Measurements from ENCODE around the gene SH3GLB2.

The SH3GLB2 gene

DNA sequence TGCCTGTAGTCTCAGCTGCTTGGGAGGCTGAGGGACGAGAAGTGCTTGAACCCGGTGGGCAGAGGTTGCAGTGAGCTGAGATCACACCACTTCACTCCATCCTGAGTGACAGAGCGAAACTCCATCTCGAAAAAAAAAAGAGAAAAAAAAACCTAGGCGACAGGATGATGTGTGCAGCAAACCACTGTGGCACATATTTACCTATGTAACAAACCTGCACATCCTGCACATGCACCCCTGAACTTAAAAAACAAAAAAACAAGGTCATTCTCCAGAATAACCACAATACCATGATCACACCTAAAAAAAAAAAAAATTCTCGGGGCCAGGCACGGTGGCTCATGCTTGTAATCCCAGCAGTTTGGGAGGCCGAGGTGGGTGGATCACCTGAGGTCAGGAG is 45.3 kb upstream of the SH3GLB2 start:
- TF ChIP-seq ZC3H10 (CRISPR knock-in tag; IDR thresholded peaks at IDR 0.05) (no peak), BACH2 (CRISPR knock-in tag; IDR thresholded peaks at IDR 0.05; ENCODE audit: borderline replicate concordance) (no peak), ZNF8 (CRISPR knock-in tag; IDR thresholded peaks at IDR 0.05) (no peak), ZNF70 (CRISPR knock-in tag; IDR thresholded peaks at IDR 0.05) (no peak), GLIS3 (CRISPR knock-in tag; IDR thresholded peaks at IDR 0.05) (no peak), CREB5 (CRISPR knock-in tag; IDR thresholded peaks at IDR 0.05; ENCODE audit: low read depth) (no peak), ARNTL (CRISPR knock-in tag; IDR thresholded peaks at IDR 0.05; ENCODE audit: borderline replicate concordance, low read depth) (no peak), ESRRG (CRISPR knock-in tag; IDR thresholded peaks at IDR 0.05) (no peak)
- TF ChIP-seq, protein P1, sequence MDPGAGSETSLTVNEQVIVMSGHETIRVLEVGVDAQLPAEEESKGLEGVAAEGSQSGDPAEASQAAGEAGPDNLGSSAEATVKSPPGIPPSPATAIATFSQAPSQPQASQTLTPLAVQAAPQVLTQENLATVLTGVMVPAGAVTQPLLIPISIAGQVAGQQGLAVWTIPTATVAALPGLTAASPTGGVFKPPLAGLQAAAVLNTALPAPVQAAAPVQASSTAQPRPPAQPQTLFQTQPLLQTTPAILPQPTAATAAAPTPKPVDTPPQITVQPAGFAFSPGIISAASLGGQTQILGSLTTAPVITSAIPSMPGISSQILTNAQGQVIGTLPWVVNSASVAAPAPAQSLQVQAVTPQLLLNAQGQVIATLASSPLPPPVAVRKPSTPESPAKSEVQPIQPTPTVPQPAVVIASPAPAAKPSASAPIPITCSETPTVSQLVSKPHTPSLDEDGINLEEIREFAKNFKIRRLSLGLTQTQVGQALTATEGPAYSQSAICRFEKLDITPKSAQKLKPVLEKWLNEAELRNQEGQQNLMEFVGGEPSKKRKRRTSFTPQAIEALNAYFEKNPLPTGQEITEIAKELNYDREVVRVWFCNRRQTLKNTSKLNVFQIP (CRISPR knock-in tag; IDR thresholded peaks at IDR 0.05; ENCODE audit: borderline replicate concordance, low read depth): no peak
- TF ChIP-seq, protein P2, sequence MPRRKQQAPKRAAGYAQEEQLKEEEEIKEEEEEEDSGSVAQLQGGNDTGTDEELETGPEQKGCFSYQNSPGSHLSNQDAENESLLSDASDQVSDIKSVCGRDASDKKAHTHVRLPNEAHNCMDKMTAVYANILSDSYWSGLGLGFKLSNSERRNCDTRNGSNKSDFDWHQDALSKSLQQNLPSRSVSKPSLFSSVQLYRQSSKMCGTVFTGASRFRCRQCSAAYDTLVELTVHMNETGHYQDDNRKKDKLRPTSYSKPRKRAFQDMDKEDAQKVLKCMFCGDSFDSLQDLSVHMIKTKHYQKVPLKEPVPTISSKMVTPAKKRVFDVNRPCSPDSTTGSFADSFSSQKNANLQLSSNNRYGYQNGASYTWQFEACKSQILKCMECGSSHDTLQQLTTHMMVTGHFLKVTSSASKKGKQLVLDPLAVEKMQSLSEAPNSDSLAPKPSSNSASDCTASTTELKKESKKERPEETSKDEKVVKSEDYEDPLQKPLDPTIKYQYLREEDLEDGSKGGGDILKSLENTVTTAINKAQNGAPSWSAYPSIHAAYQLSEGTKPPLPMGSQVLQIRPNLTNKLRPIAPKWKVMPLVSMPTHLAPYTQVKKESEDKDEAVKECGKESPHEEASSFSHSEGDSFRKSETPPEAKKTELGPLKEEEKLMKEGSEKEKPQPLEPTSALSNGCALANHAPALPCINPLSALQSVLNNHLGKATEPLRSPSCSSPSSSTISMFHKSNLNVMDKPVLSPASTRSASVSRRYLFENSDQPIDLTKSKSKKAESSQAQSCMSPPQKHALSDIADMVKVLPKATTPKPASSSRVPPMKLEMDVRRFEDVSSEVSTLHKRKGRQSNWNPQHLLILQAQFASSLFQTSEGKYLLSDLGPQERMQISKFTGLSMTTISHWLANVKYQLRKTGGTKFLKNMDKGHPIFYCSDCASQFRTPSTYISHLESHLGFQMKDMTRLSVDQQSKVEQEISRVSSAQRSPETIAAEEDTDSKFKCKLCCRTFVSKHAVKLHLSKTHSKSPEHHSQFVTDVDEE (CRISPR knock-in tag; IDR thresholded peaks at IDR 0.05): no peak
- no peak for ATAC-seq

DNA sequence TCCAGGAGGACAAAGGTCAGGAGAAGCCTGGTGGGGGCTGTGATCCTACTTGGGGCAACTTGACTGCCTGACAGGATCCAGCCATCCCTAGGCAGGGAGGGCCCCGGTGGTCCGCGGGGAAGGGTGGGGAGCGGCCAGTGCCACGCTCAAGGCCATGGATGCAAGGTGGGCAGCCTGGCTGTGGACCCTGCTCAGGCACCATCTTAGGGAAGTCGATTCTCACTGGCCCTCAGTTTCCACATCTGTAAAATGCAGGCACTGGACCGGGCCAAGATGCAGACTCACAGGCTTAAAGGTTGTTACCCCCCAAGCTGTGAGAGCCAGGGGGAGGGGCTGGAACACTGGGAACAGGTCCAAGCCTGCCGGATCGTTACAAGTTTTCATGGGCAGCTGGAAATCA is 44.0 kb upstream of the SH3GLB2 start:
- TF ChIP-seq, protein P2 (CRISPR knock-in tag; IDR thresholded peaks at IDR 0.05): no peak
- TF ChIP-seq ZNF70 (CRISPR knock-in tag; IDR thresholded peaks at IDR 0.05) (no peak), ARNTL (CRISPR knock-in tag; IDR thresholded peaks at IDR 0.05; ENCODE audit: borderline replicate concordance, low read depth) (no peak), PPARA (CRISPR knock-in tag; IDR thresholded peaks at IDR 0.05; ENCODE audit: borderline replicate concordance) (no peak), ZNF565 (CRISPR knock-in tag; conservative IDR thresholded peaks at IDR 0.05; ENCODE audit: low read depth) (no peak), BACH2 (CRISPR knock-in tag; IDR thresholded peaks at IDR 0.05; ENCODE audit: borderline replicate concordance) (no peak), ZFP3 (CRISPR knock-in tag; IDR thresholded peaks at IDR 0.05) (no peak), OSR1 (CRISPR knock-in tag; IDR thresholded peaks at IDR 0.05) (no peak), SNAI2 (CRISPR knock-in tag; IDR thresholded peaks at IDR 0.05) (no peak), ZFP30 (CRISPR knock-in tag; IDR thresholded peaks at IDR 0.05) (no peak), CSDC2 (CRISPR knock-in tag; IDR thresholded peaks at IDR 0.05) (no peak), TOX (CRISPR knock-in tag; IDR thresholded peaks at IDR 0.05; ENCODE audit: borderline replicate concordance) (no peak)
- TF ChIP-seq, protein P3, sequence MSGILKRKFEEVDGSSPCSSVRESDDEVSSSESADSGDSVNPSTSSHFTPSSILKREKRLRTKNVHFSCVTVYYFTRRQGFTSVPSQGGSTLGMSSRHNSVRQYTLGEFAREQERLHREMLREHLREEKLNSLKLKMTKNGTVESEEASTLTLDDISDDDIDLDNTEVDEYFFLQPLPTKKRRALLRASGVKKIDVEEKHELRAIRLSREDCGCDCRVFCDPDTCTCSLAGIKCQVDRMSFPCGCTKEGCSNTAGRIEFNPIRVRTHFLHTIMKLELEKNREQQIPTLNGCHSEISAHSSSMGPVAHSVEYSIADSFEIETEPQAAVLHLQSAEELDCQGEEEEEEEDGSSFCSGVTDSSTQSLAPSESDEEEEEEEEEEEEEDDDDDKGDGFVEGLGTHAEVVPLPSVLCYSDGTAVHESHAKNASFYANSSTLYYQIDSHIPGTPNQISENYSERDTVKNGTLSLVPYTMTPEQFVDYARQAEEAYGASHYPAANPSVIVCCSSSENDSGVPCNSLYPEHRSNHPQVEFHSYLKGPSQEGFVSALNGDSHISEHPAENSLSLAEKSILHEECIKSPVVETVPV (CRISPR knock-in tag; IDR thresholded peaks at IDR 0.05): no peak
- no peak for ATAC-seq

- ATAC-seq: no peak
- TF ChIP-seq ESRRG (CRISPR knock-in tag; IDR thresholded peaks at IDR 0.05): no peak
- TF ChIP-seq, protein P2 (CRISPR knock-in tag; IDR thresholded peaks at IDR 0.05): no peak
- no peak for TF ChIP-seq ZFP3 (CRISPR knock-in tag; IDR thresholded peaks at IDR 0.05)
- TF ChIP-seq OSR1 (CRISPR knock-in tag; IDR thresholded peaks at IDR 0.05): no peak
- TF ChIP-seq CSDC2 (CRISPR knock-in tag; IDR thresholded peaks at IDR 0.05): no peak
- no peak for TF ChIP-seq ISL1 (CRISPR knock-in tag; IDR thresholded peaks at IDR 0.05)
- TF ChIP-seq, protein P3 (CRISPR knock-in tag; IDR thresholded peaks at IDR 0.05): no peak
- no peak for TF ChIP-seq ZNF70 (CRISPR knock-in tag; IDR thresholded peaks at IDR 0.05)
- TF ChIP-seq, protein P1 (CRISPR knock-in tag; IDR thresholded peaks at IDR 0.05; ENCODE audit: borderline replicate concordance, low read depth): no peak
These were observed 43.5 kb upstream of the SH3GLB2 start for GRCh38 chr9:129071526-129072126.
